ENCODE data around the gene ADNP2. TPM values are rescaled to one million over a fixed set of nuclear protein-coding genes. Genes with fewer than 3 reads are reported as not detected.

Gene ADNP2
- total and polyA plus RNA-seq, 2 donors (not counting 1 experiment from before 2014, with no cell fraction given), result 4.7 to 14.7 TPM

DNA sequence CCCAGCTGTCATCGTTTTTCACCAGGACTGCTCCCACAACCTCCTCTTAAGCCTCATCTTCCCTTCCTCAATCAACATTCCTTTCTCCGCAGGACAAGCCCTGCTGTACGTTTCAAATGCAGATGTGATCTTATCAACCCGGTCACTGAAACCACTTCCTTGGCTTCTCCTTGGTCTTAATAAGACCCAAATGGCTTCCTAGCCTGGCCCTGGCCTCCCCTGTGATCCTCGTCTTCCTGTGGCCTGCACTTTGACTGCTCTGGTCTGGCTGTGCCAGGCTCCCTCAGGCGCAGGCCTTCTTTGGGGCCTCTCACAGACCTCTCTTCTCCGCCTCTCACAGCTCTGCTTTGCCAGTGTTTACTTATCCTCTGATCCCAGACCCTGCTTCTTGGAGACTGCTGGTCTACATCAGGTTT is 4.7 kb upstream of the ADNP2 start:
- no peaks in the 10 kb centered on the region for H3K27me3 Mint-ChIP-seq
- no peak overlapping the region for H3K27ac ChIP-seq (ENCODE audit: low read length in 2 of 2)
- H3K4me3 Mint-ChIP-seq, result no peak overlapping the region
- DNase-seq (no peak), ATAC-seq (ENCODE audit: low read depth) (no peak)
- H3K27ac Mint-ChIP-seq, result no peak overlapping the region
- H3K9me3 Mint-ChIP-seq (ENCODE audit: insufficient read depth), result peaks cover 8% of the 10 kb centered on the region
- intact Hi-C loops (cut with micrococcal nuclease), result no loop called here
- no peaks in the 10 kb centered on the region for H3K36me3 ChIP-seq (replicated peaks in 1 of 2; ENCODE audit: control extremely low read depth in 1 of 2, control insufficient read depth in 1 of 2, extremely low read depth in 1 of 2, insufficient read depth in 2 of 2, low read length in 1 of 2)
- peaks cover 14 to 27% of the 10 kb centered on the region in 2 donors for H3K4me1 ChIP-seq (ENCODE audit: control insufficient read depth in 2 of 2, insufficient read depth in 2 of 2, low read length in 2 of 2)
- ChIA-PET CTCF (no interaction called here), POLR2A (no interaction called here)
- H4K20me1 ChIP-seq (ENCODE audit: control insufficient read depth, insufficient read depth, low read length, poor library complexity, severe bottlenecking), result no peaks in the 10 kb centered on the region
- TF ChIP-seq, protein P1, sequence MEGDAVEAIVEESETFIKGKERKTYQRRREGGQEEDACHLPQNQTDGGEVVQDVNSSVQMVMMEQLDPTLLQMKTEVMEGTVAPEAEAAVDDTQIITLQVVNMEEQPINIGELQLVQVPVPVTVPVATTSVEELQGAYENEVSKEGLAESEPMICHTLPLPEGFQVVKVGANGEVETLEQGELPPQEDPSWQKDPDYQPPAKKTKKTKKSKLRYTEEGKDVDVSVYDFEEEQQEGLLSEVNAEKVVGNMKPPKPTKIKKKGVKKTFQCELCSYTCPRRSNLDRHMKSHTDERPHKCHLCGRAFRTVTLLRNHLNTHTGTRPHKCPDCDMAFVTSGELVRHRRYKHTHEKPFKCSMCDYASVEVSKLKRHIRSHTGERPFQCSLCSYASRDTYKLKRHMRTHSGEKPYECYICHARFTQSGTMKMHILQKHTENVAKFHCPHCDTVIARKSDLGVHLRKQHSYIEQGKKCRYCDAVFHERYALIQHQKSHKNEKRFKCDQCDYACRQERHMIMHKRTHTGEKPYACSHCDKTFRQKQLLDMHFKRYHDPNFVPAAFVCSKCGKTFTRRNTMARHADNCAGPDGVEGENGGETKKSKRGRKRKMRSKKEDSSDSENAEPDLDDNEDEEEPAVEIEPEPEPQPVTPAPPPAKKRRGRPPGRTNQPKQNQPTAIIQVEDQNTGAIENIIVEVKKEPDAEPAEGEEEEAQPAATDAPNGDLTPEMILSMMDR (IDR thresholded peaks at IDR 0.05), result no peak
- TF ChIP-seq EZH2 (IDR thresholded peaks at IDR 0.05; ENCODE audit: borderline replicate concordance, insufficient read depth, low read depth, low read length, poor library complexity, severe bottlenecking), result no peak
- no peaks in the 10 kb centered on the region for H3K79me2 ChIP-seq (ENCODE audit: control insufficient read depth, insufficient read depth, low read length)
- H3K4me3 ChIP-seq (ENCODE audit: control extremely low read depth in 1 of 5, extremely low read depth in 1 of 5, insufficient read depth in 1 of 5, low read depth in 2 of 5, low read length in 4 of 5), result no peak overlapping the region
- H3K9ac ChIP-seq (ENCODE audit: low read length), result no peak overlapping the region
- WGBS (ENCODE audit: insufficient coverage), result 68% methylated on average over 7 of the region's 7 CpGs
- H3K27me3 ChIP-seq (replicated peaks in 1 of 4; ENCODE audit: control extremely low read depth in 1 of 4, control insufficient read depth in 3 of 4, insufficient read depth in 4 of 4, low read length in 3 of 4), result no peaks in the 10 kb centered on the region
- H3K9me3 ChIP-seq (ENCODE audit: control extremely low read depth in 1 of 3, control insufficient read depth in 2 of 3, insufficient read depth in 1 of 3, low read length in 2 of 3), result peaks cover 0 to 12% (median 6%) of the 10 kb centered on the region in 3 donors
- peaks cover 32% of the 10 kb centered on the region for H3K4me1 Mint-ChIP-seq
- no peak overlapping the region for H2AFZ ChIP-seq (ENCODE audit: insufficient read depth, low read depth, low read length, poor library complexity, severe bottlenecking)
- no peak overlapping the region for H3K4me2 ChIP-seq (replicated peaks; ENCODE audit: low read depth, low read length, poor library complexity, severe bottlenecking)

DNA sequence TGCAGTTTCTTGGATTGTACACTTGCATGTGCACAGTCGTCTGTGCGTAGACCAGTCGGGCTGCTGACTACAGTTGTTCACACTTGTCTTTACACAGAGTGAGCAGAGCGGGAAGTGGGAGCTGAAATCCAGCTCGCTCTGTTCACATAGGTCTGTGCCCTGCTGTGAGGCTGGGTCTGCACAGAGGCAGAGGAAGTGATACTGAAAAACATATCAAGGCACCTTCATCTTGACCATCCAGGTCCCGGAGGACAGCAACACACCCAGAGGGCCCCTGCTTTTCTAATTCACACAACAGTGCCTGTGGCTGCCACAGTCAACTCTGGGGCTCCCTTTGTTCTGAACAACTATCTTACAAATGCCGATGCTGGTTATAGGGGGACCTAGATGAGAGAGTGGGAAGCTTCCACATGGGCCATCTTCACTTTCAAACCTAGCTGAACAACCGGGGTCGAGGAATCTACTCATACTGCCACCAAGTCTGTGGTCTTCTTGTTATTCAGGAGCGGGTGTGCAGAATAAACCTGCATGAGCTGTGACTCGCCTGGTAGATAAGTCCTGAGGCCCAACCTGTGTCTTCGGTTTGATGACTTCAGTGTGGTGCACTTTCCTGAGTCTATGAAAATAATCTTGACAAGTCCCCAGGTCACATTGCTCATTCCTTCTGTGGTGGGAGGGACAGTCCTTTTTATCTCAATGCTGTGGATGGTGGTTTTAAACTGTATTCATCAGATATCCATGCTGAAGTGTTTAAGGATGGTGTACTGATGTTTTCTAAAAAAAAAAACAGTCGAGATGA is 3.5 kb upstream of the ADNP2 start:
- Histone ChIP-seq H3K9me3 (ENCODE audit: control extremely low read depth in 1 of 3, control insufficient read depth in 2 of 3, insufficient read depth in 1 of 3, low read length in 2 of 3) (peaks cover 0 to 12% (median 6%) of the 10 kb centered on the region in 3 donors), H3K4me2 (replicated peaks; ENCODE audit: low read depth, low read length, poor library complexity, severe bottlenecking) (peak overlapping the region; percentile 51), H3K4me1 (ENCODE audit: control insufficient read depth in 2 of 2, insufficient read depth in 2 of 2, low read length in 2 of 2) (peaks cover 22 to 36% of the 10 kb centered on the region in 2 donors), H3K9ac (ENCODE audit: low read length) (no peak overlapping the region), H3K27me3 (replicated peaks in 1 of 4; ENCODE audit: control extremely low read depth in 1 of 4, control insufficient read depth in 3 of 4, insufficient read depth in 4 of 4, low read length in 3 of 4) (no peaks in the 10 kb centered on the region), H3K79me2 (ENCODE audit: control insufficient read depth, insufficient read depth, low read length) (no peaks in the 10 kb centered on the region), H3K27ac (ENCODE audit: low read length in 2 of 2) (peak overlapping the region; percentile 11 to 53), H3K4me3 (ENCODE audit: control extremely low read depth in 1 of 5, extremely low read depth in 1 of 5, insufficient read depth in 1 of 5, low read depth in 2 of 5, low read length in 4 of 5) (peak overlapping the region in 1 of 5 experiments; percentile 18), H4K20me1 (ENCODE audit: control insufficient read depth, insufficient read depth, low read length, poor library complexity, severe bottlenecking) (peaks cover 4% of the 10 kb centered on the region), H2AFZ (ENCODE audit: insufficient read depth, low read depth, low read length, poor library complexity, severe bottlenecking) (peak overlapping the region; percentile 60), H3K36me3 (replicated peaks in 1 of 2; ENCODE audit: control extremely low read depth in 1 of 2, control insufficient read depth in 1 of 2, extremely low read depth in 1 of 2, insufficient read depth in 2 of 2, low read length in 1 of 2) (no peaks in the 10 kb centered on the region)
- ATAC-seq (ENCODE audit: low read depth) (peak; percentile 25), DNase-seq (peak; percentile 52)
- ChIA-PET POLR2A (interaction anchor here (0.7 kb wide), 1 partner anchor 39 kb away, joined by 3 read pairs; no protein-coding TSS in a partner anchor), CTCF (interaction anchor here (1.3 kb wide), 1 partner anchor 52 kb away, joined by 4 read pairs; no protein-coding TSS in a partner anchor)
- Mint-ChIP-seq H3K9me3 (ENCODE audit: insufficient read depth) (peaks cover 8% of the 10 kb centered on the region), H3K27ac (peak overlapping the region; percentile 47), H3K4me3 (peak overlapping the region; percentile 20), H3K4me1 (peaks cover 40% of the 10 kb centered on the region), H3K27me3 (no peaks in the 10 kb centered on the region)
- 43% methylated on average over 8 of the region's 13 CpGs for WGBS (ENCODE audit: insufficient coverage)
- TF ChIP-seq, protein P1 (IDR thresholded peaks at IDR 0.05), result no peak
- no peak for TF ChIP-seq EZH2 (IDR thresholded peaks at IDR 0.05; ENCODE audit: borderline replicate concordance, insufficient read depth, low read depth, low read length, poor library complexity, severe bottlenecking)
- intact Hi-C loops (cut with micrococcal nuclease), result no loop called here

Data from B cell (primary cell).